GM12865 (cell line): ENCODE data around the gene KLHL14.

Source experiments
- DNase-seq: peaks from one replicate; pipeline ENCODE4 v3.0.0; 2010; ENCODE audit warnings: low read depth
- H3K4me3 ChIP-seq: 2 replicates; pipeline ENCODE4 v1.5.1; 2011; ENCODE audit warnings: mild to moderate bottlenecking, low read depth, low read length, control low read depth
- TF ChIP-seq, protein P1 (sequence below): IDR thresholded peaks from 2 replicates; pipeline ENCODE4 v1.5.1; 2011; ENCODE audit warnings: low read length, control low read depth, low read depth, inconsistent platforms; ENCODE audit not compliant: insufficient read depth; ENCODE audit errors: missing control alignments

The KLHL14 gene

DNA sequence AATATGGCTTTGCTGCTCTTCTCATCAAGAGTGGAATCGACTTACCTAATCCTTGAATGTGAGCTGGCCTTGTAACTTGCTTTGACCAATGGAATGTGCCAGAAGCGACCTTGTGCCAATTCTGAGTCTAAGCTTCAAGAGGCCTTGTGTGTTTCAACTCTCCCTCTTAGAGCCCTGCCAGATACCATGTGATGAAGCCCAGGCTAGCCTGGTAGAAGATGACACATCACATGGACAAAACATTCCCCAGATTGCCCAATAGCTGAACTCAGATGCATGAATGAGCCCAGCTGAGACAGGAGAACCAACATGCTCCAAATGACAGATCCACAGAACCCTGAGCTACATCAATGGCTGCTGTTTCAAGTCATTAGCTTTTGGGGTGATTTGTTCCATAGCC lies 4.2 kb upstream of the KLHL14 start:
- TF ChIP-seq, protein P1, sequence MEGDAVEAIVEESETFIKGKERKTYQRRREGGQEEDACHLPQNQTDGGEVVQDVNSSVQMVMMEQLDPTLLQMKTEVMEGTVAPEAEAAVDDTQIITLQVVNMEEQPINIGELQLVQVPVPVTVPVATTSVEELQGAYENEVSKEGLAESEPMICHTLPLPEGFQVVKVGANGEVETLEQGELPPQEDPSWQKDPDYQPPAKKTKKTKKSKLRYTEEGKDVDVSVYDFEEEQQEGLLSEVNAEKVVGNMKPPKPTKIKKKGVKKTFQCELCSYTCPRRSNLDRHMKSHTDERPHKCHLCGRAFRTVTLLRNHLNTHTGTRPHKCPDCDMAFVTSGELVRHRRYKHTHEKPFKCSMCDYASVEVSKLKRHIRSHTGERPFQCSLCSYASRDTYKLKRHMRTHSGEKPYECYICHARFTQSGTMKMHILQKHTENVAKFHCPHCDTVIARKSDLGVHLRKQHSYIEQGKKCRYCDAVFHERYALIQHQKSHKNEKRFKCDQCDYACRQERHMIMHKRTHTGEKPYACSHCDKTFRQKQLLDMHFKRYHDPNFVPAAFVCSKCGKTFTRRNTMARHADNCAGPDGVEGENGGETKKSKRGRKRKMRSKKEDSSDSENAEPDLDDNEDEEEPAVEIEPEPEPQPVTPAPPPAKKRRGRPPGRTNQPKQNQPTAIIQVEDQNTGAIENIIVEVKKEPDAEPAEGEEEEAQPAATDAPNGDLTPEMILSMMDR = no peak
- H3K4me3 ChIP-seq = no peak overlapping the region
- DNase-seq = no peak

DNA sequence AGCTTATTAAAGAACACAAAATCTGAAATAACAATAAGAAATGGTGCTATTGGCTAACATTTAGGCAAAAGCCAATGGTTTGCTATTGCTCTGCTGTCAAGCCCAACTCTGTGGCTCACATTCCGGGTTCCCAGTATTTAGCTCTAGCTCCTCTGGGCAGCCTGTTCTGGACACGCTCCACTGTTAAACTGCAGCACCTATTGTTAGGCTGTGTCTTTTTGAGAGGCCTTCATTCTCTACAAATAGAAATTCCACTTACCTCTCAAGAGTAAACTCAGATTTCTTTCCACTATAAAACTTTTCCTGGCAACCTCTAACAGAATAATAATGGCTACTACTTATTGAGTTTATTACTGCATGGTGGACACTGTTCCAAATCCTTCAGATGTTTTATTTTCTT lies 3.7 kb upstream of the KLHL14 start:
- TF ChIP-seq, protein P1 = no peak
- no peak for DNase-seq
- no peak overlapping the region for H3K4me3 ChIP-seq

DNA sequence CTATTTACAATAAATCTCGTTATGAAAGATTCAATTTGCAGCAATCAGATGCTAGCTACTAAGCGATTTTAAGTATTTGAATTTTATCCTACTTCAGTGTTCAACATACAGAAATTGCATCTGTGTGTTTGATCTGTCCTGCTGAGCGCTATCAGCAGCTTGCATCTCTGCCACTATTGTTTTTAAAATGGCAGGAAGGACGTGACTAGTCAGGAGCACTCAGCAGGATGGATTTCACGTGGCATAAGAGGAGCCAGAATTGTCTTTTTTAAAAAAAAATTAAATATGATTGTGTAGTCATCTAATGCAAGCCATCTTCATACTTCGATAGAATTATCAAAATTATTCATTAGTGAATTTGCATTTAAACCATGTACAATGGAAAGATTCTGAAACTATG lies 2.8 kb upstream of the KLHL14 start:
- no peak for DNase-seq
- TF ChIP-seq, protein P1 = no peak
- no peak overlapping the region for H3K4me3 ChIP-seq

DNA sequence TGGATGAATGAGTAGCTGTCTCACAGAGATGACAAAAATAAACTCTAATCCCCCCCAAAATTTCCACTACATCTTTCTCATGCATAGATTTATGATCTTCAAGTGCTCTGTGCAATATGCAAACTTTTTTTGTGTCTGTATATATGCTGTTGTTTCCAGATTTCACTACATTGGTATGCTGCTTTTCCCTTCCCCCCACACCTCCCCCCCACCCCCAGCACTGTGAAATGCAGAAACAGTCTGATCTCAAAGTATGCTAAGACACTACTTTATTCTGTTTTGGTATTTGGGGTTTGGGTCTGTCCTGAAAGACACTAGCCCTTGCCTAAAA lies 524 bp upstream of the KLHL14 start:
- no peak overlapping the region for H3K4me3 ChIP-seq
- no peak for DNase-seq

DNA sequence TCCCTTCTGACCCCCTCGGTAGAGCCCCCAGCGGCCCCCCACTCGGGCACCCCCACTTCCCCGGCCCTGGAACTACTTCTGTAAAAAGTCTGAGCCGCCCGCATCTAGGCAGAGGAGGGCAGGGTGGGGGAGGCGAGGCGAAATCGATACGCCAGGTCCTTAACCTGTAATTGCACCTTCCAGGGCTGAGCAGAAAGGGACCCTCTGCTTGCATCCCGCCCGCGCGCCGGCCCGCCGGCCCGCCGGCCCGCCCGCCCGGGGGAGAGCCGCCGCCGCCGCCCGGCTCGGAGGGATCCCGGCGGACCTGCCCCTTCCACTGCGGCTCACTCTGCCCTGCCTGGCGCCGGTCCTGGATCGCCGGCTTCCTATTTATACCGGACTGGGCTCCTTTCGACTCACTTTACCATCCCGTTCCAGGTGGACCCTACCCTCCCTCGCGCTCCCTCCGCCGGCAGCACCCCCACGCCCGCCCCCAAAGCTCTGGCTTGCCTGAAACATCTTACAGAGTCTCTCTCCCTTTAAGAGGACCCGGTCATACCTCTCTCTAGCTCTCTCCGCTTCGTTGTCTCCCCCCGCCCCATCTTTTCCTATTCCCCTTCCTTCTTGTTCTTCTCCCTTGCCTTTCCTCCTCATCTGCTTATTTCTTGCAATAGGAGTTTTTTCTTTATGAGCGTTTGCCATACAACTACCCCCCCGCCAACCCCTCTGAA lies 797 bp downstream of the KLHL14 start:
- no peak overlapping the region for H3K4me3 ChIP-seq
- TF ChIP-seq, protein P1 = no peak
- no peak for DNase-seq

More for the DNA sequence above, 524 bp upstream of the KLHL14 start:
- TF ChIP-seq, protein P1 = no peak

DNA sequence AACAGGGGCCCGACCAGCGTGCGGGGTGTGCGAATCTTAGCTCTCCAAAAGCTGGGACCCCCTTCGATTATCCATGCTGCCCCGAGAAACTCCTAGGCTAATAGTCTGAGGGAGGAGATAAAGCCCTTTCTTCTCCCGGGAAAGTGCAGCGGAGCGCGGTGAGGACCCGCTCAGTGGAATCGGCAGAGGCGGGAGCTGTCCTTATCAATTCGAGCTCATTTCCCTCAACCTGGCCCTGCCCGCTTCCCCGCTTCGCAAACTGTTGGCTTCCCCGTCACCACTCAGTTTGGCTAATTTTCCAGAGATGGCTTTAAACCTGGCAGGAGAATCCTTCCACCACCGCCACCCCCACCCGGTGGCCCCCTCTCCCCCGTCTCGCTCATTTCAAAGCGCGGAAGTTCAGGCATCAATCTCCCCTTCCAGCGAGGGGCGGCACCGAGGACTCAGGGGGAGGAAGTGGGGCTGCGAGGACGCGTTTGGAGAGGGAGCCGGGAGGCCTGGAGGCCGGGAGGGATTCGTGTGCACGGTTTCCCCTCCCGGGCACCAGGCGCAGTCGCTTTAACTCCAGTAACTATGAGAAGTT lies 1.6 kb downstream of the KLHL14 start:
- DNase-seq = no peak
- H3K4me3 ChIP-seq = no peak overlapping the region; the same call in 1 of the 2 replicates
- TF ChIP-seq, protein P1 = no peak

DNA sequence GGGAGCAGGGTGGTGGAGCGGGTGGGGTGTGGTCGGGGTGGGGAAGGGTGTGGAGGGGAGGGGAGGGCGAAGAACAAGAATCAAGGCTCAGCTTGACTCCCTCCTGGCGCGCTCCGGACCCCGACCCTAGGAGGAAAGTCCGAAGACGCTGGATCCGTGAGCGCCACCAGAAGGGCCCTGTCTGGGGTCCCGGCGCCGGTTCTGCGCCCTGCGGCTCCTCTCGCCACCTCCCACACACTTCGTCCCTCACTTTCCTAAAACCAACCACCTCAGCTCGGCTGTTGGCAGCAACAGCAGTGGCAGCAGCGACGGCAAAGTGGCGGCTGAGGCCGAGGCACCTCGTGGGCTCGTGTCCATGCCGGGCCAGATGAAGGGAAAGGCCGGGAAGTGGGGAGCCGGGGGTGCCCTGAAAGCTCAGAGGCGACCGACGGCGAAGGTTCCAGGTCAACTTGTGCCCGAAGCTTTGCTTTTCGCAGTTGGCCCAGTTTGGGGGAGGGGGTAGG lies 2.1 kb downstream of the KLHL14 start:
- no peak overlapping the region for H3K4me3 ChIP-seq
- TF ChIP-seq, protein P1 = no peak
- no peak for DNase-seq
